HepG2 (cell line): ENCODE data around the gene SLC43A3. TPM values are rescaled to one million over a fixed set of nuclear protein-coding genes. Genes with fewer than 3 reads are reported as not detected.

Source experiments
- ATAC-seq: fragments of 200-7000 bp; cut with Tn5 transposase; 3 replicates; pipeline ENCODE4 v1.9.1; 2020; ENCODE audit warnings: mild to moderate bottlenecking, moderate library complexity
- BruUV-seq: library from RNA; stranded (reverse); fragments of 400-500 nt; replicated peaks from 2 replicates; lab custom pipeline; 2021; lab: Mats Ljungman, UMichigan
- CTCF ChIA-PET: fragments of 300-600 bp; formaldehyde crosslinking; extraction: SDS; loops from one replicate; lab custom pipeline; 2021; ENCODE audit warnings: low total read pairs, inconsistent platforms, low intra/inter-chr PET ratio; lab: Yijun Ruan, JAX
- POLR2A ChIA-PET: fragments of 350-600 bp; sonication (Branson Sonifier 250); formaldehyde crosslinking; loops from one replicate; lab custom pipeline; 2020; ENCODE audit warnings: antibody characterized with exemption, inconsistent platforms; lab: Yijun Ruan, JAX
- DNase-seq: peaks from one replicate; pipeline ENCODE4 v3.0.0-alpha.2; 2015; ENCODE audit warnings: low spot score
- FAIRE-seq: peaks from 3 replicates; lab custom pipeline; 2011; peaks lifted over from hg19 to GRCh38; lab: Jason Lieb, UNC
- H2AFZ ChIP-seq: one replicate; pipeline ENCODE4 v1.6.1; 2011; ENCODE audit warnings: low read length, inconsistent platforms
- H3K27ac ChIP-seq: fragments of 300-600 bp; 3 replicates; pipeline ENCODE4 v1.8.0; 2011; ENCODE audit warnings: mixed run types, mild to moderate bottlenecking, mixed read lengths, low read length, inconsistent platforms; ENCODE audit not compliant: insufficient read depth; ENCODE audit errors: extremely low read length
- H3K27me3 ChIP-seq, 2 experiments: fragments of 200-600 bp in 1 of 2; 2 replicates in 1 of 2; 3 replicates in 1 of 2; pipeline versions ENCODE4 v1.6.0 to v1.8.0; 2011; ENCODE audit warnings: low read length in 2 of 2, mild to moderate bottlenecking in 2 of 2, moderate library complexity in 2 of 2, inconsistent platforms in 1 of 2; ENCODE audit not compliant: insufficient read depth in 2 of 2, control insufficient read depth in 1 of 2
- H3K36me3 ChIP-seq, 2 experiments: fragments of 200-600 bp in 1 of 2; replicated peaks in 1 of 2; 2 replicates in 1 of 2; 3 replicates in 1 of 2; pipeline versions ENCODE4 v1.5.1 to v1.8.0; 2011; ENCODE audit warnings: low read length in 2 of 2, inconsistent platforms in 1 of 2; ENCODE audit not compliant: insufficient read depth in 2 of 2, control insufficient read depth in 1 of 2
- H3K4me1 ChIP-seq: 2 replicates; pipeline ENCODE4 v1.5.1; 2012; ENCODE audit warnings: low read length, inconsistent platforms; ENCODE audit not compliant: insufficient read depth
- H3K4me2 ChIP-seq: 2 replicates; pipeline ENCODE4 v1.6.0; 2011; ENCODE audit warnings: low read depth, low read length, inconsistent platforms
- H3K4me3 ChIP-seq, 3 experiments: fragments of 200-600 bp in 1 of 3; sonication (generic), shearing (Covaris generic) in 1 of 3; replicated peaks in 1 of 3; 2 replicates each; pipeline ENCODE4 v1.5.1; 2011 to 2016; ENCODE audit warnings: low read length in 3 of 3, inconsistent platforms in 2 of 3, low read depth in 2 of 3, mild to moderate bottlenecking in 2 of 3, control low read depth in 1 of 3, mixed read lengths in 1 of 3; ENCODE audit not compliant: insufficient read depth in 1 of 3
- H3K79me2 ChIP-seq: one replicate; pipeline ENCODE4 v1.6.1; 2011; ENCODE audit warnings: low read length, inconsistent platforms; ENCODE audit not compliant: insufficient read depth
- H3K9ac ChIP-seq: 2 replicates; pipeline ENCODE4 v1.6.0; 2011; ENCODE audit warnings: mild to moderate bottlenecking, low read depth, low read length, inconsistent platforms; ENCODE audit not compliant: insufficient read depth
- H3K9me3 ChIP-seq: 2 replicates; pipeline ENCODE4 v1.5.1; 2012; ENCODE audit warnings: mild to moderate bottlenecking, low read length
- H4K20me1 ChIP-seq: 2 replicates; pipeline ENCODE4 v1.6.0; 2011; ENCODE audit warnings: inconsistent platforms, mild to moderate bottlenecking, low read length, moderate library complexity; ENCODE audit not compliant: insufficient read depth
- FOXP4 ChIP-seq: sonication (generic); formaldehyde crosslinking; IDR thresholded peaks from 2 replicates; pipeline ENCODE4 v1.4.0; 2020; ENCODE audit warnings: missing genetic modification reagents
- ZNF720 ChIP-seq: sonication (generic); formaldehyde crosslinking; IDR thresholded peaks from 2 replicates; pipeline ENCODE4 v1.4.0; 2020; ENCODE audit warnings: missing genetic modification reagents
- ZNF768 ChIP-seq: sonication (generic); formaldehyde crosslinking; IDR thresholded peaks from 2 replicates; pipeline ENCODE4 v1.4.0; 2020; ENCODE audit warnings: missing genetic modification reagents
- WGBS: methylation state at CpG from one replicate; pipeline ENCODE4 v1.1.6; 2017; ENCODE audit warnings: low lambda C conversion rate; 5-methylcytosine and 5-hydroxymethylcytosine counted together
- in situ Hi-C: cut with HindIII; loops from 2 replicates; pipeline ENCODE4 v1.10.0; 2017; ENCODE audit warnings: low pct_unique_long_range_greater_than_20kb; ENCODE audit not compliant: extremely low pct_ligation_motif_present
- intact Hi-C: fragments of 100-400 bp; cut with micrococcal nuclease; formaldehyde crosslinking; loops from one replicate; pipeline ENCODE4 v1.10.0; 2022; ENCODE audit not compliant: unreplicated experiment
- polyA plus RNA-seq, 8 experiments: library from polyadenylated mRNA; depleted of rRNA in 3 of 8; stranded (reverse) in 7 of 8; unstranded in 1 of 8; fragments of >200 nt; fragmentation: Illumina TruSeq in 4 of 8; extraction: Trizol in 4 of 8; gene quantifications; 2 replicates each; pipeline versions ENCODE4 v1.2.1 to v1.2.3, GENCODE V29; 2011 to 2016; ENCODE audit warnings: low read depth in 4 of 8, missing spikeins in 1 of 8, mixed read lengths in 1 of 8; ENCODE audit not compliant: insufficient read depth in 1 of 8
- total RNA-seq, 5 experiments: library from RNA; depleted of rRNA; stranded (reverse); fragments of >200 nt; fragmentation: Illumina TruSeq; extraction: Trizol; gene quantifications; 2 replicates each; pipeline ENCODE4 v1.2.3, GENCODE V29; 2016; ENCODE audit warnings: low read depth in 1 of 5

The SLC43A3 gene
- total and polyA plus RNA-seq, 2 of the 13 experiments (the other 11 are each of a cell fraction or from before 2014, with no cell fraction given): 2.6 TPM; not detected in 1

- FAIRE-seq: no peak
- in situ Hi-C loops: no loop called here
- no peak overlapping the region for H3K9ac ChIP-seq
These were observed 46.4 kb upstream of the SLC43A3 start for GRCh38 chr11:57473285-57473841.

GRCh38 chr11:57471496-57471895 lies 44.6 kb upstream of the SLC43A3 start:
- H3K4me1 ChIP-seq: peaks cover 23% of the 10 kb centered on the region
- no peak overlapping the region for H3K4me3 ChIP-seq
- BruUV-seq: no TSS peak
- TF ChIP-seq FOXP4 (CRISPR knock-in tag): no peak
- DNase-seq: no peak
- no peak overlapping the region for H3K9ac ChIP-seq
- ChIA-PET POLR2A (interaction anchor here (1.7 kb wide), 2 partner anchors 13 to 59 kb away, joined by 4 to 8 read pairs; partner anchors contain the start of gene TIMM10), CTCF (no interaction called here)
- no peak overlapping the region for H3K27ac ChIP-seq
- in situ Hi-C loops: no loop called here
- intact Hi-C loops: no loop called here
- H3K9me3 ChIP-seq: no peaks in the 10 kb centered on the region
- H3K27me3 ChIP-seq: no peaks in the 10 kb centered on the region
- no peak for ATAC-seq
- no peak overlapping the region for H2AFZ ChIP-seq
- 99% methylated on average over 3 of the region's 3 CpGs for WGBS
- H3K4me2 ChIP-seq: no peak overlapping the region
- no peaks in the 10 kb centered on the region for H4K20me1 ChIP-seq
- H3K79me2 ChIP-seq: no peaks in the 10 kb centered on the region
- H3K36me3 ChIP-seq: no peaks in the 10 kb centered on the region
- no peak for FAIRE-seq

More at GRCh38 chr11:57473285-57473841, 46.4 kb upstream of the SLC43A3 start:
- no peak for DNase-seq
- Histone ChIP-seq H3K9me3 (no peaks in the 10 kb centered on the region), H4K20me1 (no peaks in the 10 kb centered on the region), H3K4me3 (no peak overlapping the region), H3K27ac (no peak overlapping the region), H3K4me1 (peaks cover 30% of the 10 kb centered on the region), H3K4me2 (no peak overlapping the region), H3K36me3 (no peaks in the 10 kb centered on the region), H3K27me3 (no peaks in the 10 kb centered on the region), H2AFZ (no peak overlapping the region), H3K79me2 (no peaks in the 10 kb centered on the region)
- intact Hi-C loops: no loop called here
- 87% methylated on average over 6 of the region's 6 CpGs for WGBS
- no TSS peak for BruUV-seq
- ChIA-PET POLR2A (interaction anchor here (1.3 to 1.7 kb wide), 4 partner anchors 13 to 58 kb away, joined by 3 to 12 read pairs (median 6); partner anchors contain the start of genes RTN4RL2, SLC43A1 and TIMM10), CTCF (no interaction called here)
- no peak for TF ChIP-seq ZNF720 (CRISPR knock-in tag)
- peak; percentile 91 for TF ChIP-seq ZNF768
- no peak for ATAC-seq
